IMR-90 (cell line): ENCODE results near the gene ABCA6. TPM values are rescaled to one million over a fixed set of nuclear protein-coding genes. Genes with fewer than 3 reads are reported as not detected.

Source experiments
- ATAC-seq: fragments of 200-7000 bp; cut with Tn5 transposase; 2 replicates; pipeline ENCODE4 v1.9.1; 2020; ENCODE audit warnings: low read depth, mild to moderate bottlenecking, moderate library complexity
- BruUV-seq: library from RNA; stranded (reverse); fragments of 400-500 nt; replicated peaks from 2 replicates; lab custom pipeline; 2021; lab: Mats Ljungman, UMichigan
- CTCF ChIA-PET: fragments of 300-600 bp; formaldehyde crosslinking; extraction: SDS; loops from one replicate; lab custom pipeline; 2021; ENCODE audit warnings: antibody characterized with exemption; lab: Yijun Ruan, JAX
- POLR2A ChIA-PET: fragments of 300-600 bp; sonication (Branson Sonifier 250); formaldehyde crosslinking; loops from one replicate; lab custom pipeline; 2022; ENCODE audit warnings: antibody characterized with exemption; ENCODE audit not compliant: unreplicated experiment; lab: Charles Lee
- DNase-seq: peaks from one replicate; pipeline ENCODE4 v3.0.0; 2013
- H2AFZ ChIP-seq: replicated peaks from 2 replicates; pipeline ENCODE3; 2013; ENCODE audit warnings: low read length, mild to moderate bottlenecking; ENCODE audit not compliant: poor library complexity
- H2AK5ac ChIP-seq: 2 replicates; pipeline ENCODE4 v1.6.1; 2013; ENCODE audit warnings: low read depth, low read length, inconsistent platforms
- H2AK9ac ChIP-seq: replicated peaks from 2 replicates; pipeline ENCODE3; 2013; ENCODE audit warnings: mild to moderate bottlenecking, low read depth, low read length, moderate library complexity; ENCODE audit not compliant: poor library complexity
- H2BK120ac ChIP-seq: 2 replicates; pipeline ENCODE4 v1.6.1; 2013; ENCODE audit warnings: low read depth, low read length, inconsistent platforms
- H2BK15ac ChIP-seq: 3 replicates; pipeline ENCODE4 v1.6.1; 2013; ENCODE audit warnings: low read depth, low read length, inconsistent platforms
- H2BK20ac ChIP-seq: 2 replicates; pipeline ENCODE4 v1.6.1; 2013; ENCODE audit warnings: low read depth, mild to moderate bottlenecking, inconsistent platforms, low read length, moderate library complexity
- H2BK5ac ChIP-seq: 2 replicates; pipeline ENCODE4 v1.6.1; 2013; ENCODE audit warnings: mild to moderate bottlenecking, low read depth, low read length, inconsistent platforms; ENCODE audit not compliant: poor library complexity, severe bottlenecking
- H3K14ac ChIP-seq: replicated peaks from 2 replicates; pipeline ENCODE4 v1.6.1; 2013; ENCODE audit warnings: low read depth, low read length, inconsistent platforms
- H3K18ac ChIP-seq: 2 replicates; pipeline ENCODE4 v1.6.1; 2013; ENCODE audit warnings: low read depth, low read length, control low read depth
- H3K23ac ChIP-seq: 2 replicates; pipeline ENCODE4 v1.6.1; 2013; ENCODE audit warnings: low read depth, low read length, inconsistent platforms
- H3K27ac ChIP-seq: 2 replicates; pipeline ENCODE4 v1.5.1; 2013; ENCODE audit warnings: mild to moderate bottlenecking, control low read depth, low read length; ENCODE audit not compliant: insufficient read depth
- H3K27me3 ChIP-seq: 2 replicates; pipeline ENCODE4 v1.6.1; 2013; ENCODE audit warnings: low read length; ENCODE audit not compliant: control insufficient read depth, insufficient read depth
- H3K36me3 ChIP-seq: 2 replicates; pipeline ENCODE4 v1.6.1; 2013; ENCODE audit warnings: low read length, mixed read lengths; ENCODE audit not compliant: control insufficient read depth, insufficient read depth
- H3K4ac ChIP-seq: 2 replicates; pipeline ENCODE4 v1.6.1; 2013; ENCODE audit warnings: low read depth, low read length, inconsistent platforms
- H3K4me1 ChIP-seq: 2 replicates; pipeline ENCODE4 v1.6.1; 2013; ENCODE audit warnings: low read length, mixed read lengths; ENCODE audit not compliant: control insufficient read depth, insufficient read depth
- H3K4me2 ChIP-seq: 2 replicates; pipeline ENCODE4 v1.6.1; 2013; ENCODE audit warnings: low read depth, mild to moderate bottlenecking, control low read depth, low read length, moderate library complexity
- H3K4me3 ChIP-seq: 2 replicates; pipeline ENCODE4 v1.5.1; 2013; ENCODE audit warnings: low read depth, mild to moderate bottlenecking, control low read depth, low read length, moderate library complexity; ENCODE audit not compliant: insufficient read depth
- H3K56ac ChIP-seq: 2 replicates; pipeline ENCODE4 v1.6.1; 2013; ENCODE audit warnings: low read length, inconsistent platforms; ENCODE audit not compliant: insufficient read depth; ENCODE audit errors: extremely low read depth
- H3K79me1 ChIP-seq, 2 experiments: 2 replicates each; pipeline ENCODE4 v1.6.1; 2013; ENCODE audit warnings: low read length in 2 of 2, inconsistent platforms in 1 of 2, low read depth in 1 of 2
- H3K9ac ChIP-seq: 2 replicates; pipeline ENCODE4 v1.6.1; 2013; ENCODE audit warnings: low read depth, low read length, control low read depth
- H3K9me1 ChIP-seq: 2 replicates; pipeline ENCODE4 v1.6.1; 2013; ENCODE audit warnings: low read length, inconsistent platforms; ENCODE audit not compliant: insufficient read depth
- H3K9me3 ChIP-seq: 2 replicates; pipeline ENCODE4 v1.6.1; 2013; ENCODE audit warnings: low read length; ENCODE audit not compliant: control insufficient read depth, insufficient read depth
- H4K20me1 ChIP-seq: 2 replicates; pipeline ENCODE4 v1.6.1; 2013; ENCODE audit warnings: low read length, inconsistent platforms; ENCODE audit not compliant: insufficient read depth
- H4K5ac ChIP-seq: 2 replicates; pipeline ENCODE4 v1.6.1; 2013; ENCODE audit warnings: mild to moderate bottlenecking, low read depth, low read length, control low read depth
- H4K8ac ChIP-seq, 2 experiments: 2 replicates each; pipeline ENCODE4 v1.6.1; 2013; ENCODE audit warnings: low read depth in 2 of 2, low read length in 2 of 2, control low read depth in 1 of 2, inconsistent platforms in 1 of 2
- H4K91ac ChIP-seq: 2 replicates; pipeline ENCODE4 v1.6.1; 2013; ENCODE audit warnings: low read depth, low read length, inconsistent platforms; ENCODE audit not compliant: insufficient read depth
- ELK1 ChIP-seq: fragments of 150-350 bp; IDR thresholded peaks from 2 replicates; pipeline ENCODE4 v1.6.1; 2016; ENCODE audit warnings: low read depth, mild to moderate bottlenecking, low read length, moderate library complexity, borderline replicate concordance
- whole genome bisulfite sequencing, 2 experiments: methylation state at CpG; one replicate each; pipeline versions ENCODE4 v1.1.5 to v1.1.7; 2013; ENCODE audit warnings: missing lambda C conversion rate in 2 of 2; ENCODE audit not compliant: insufficient read length in 1 of 2; ENCODE audit errors: extremely low coverage in 2 of 2; 5-methylcytosine and 5-hydroxymethylcytosine counted together
- dilution Hi-C: fragments of 300-500 bp; cut with HindIII; formaldehyde crosslinking; loops from one replicate; pipeline ENCODE4 v1.14.3; 2018; ENCODE audit warnings: low sequenced_read_pairs; ENCODE audit not compliant: unreplicated experiment
- in situ Hi-C: fragments of 300-500 bp; cut with MboI; formaldehyde crosslinking; loops from 3 replicates; pipeline ENCODE4 v1.14.3; 2019; ENCODE audit warnings: low sequenced_read_pairs, inconsistent platforms, mixed read lengths
- intact Hi-C: fragments of 100-400 bp; cut with micrococcal nuclease; formaldehyde crosslinking; loops from 2 replicates; pipeline ENCODE4 v1.10.0; 2022
- polyA plus RNA-seq, 3 experiments: library from polyadenylated mRNA; depleted of rRNA; stranded (reverse); fragments of >200 nt; gene quantifications; 2 replicates each; pipeline ENCODE4 v1.2.3, GENCODE V29; 2012; ENCODE audit warnings: low replicate concordance in 1 of 3
- total RNA-seq: library from RNA; depleted of rRNA; stranded (reverse); fragments of >200 nt; gene quantifications from 2 replicates; pipeline ENCODE4 v1.2.3, GENCODE V29; 2012

The ABCA6 gene
- total and polyA plus RNA-seq, 2 of the 4 experiments (the other 2 are of a cell fraction), result under 0.01 TPM; not detected in 1

DNA sequence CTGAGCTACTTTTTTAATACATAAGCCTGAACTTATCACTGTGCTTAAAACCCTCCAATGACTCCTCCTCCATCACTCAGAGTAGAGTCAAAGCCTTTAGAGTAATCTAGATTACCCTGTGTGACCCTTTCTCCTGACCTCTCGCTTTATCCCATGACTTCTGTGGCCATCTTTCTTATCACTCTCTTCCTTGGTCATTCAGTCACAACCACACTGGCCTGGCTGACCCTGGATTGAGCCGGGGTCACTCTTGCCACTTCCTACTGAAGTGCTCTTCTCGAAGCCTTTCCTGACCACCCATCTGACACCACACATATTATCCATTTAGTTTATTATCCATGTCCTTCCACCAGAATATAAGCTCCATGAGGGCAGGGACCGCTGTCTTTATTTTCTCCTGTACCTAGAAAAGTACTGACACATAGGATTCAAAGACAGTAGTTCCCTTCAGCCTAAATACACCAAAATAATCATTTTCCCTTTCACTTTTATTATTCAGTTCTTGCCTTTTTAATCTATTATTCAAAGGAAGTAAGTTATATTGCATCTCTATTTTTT lies 53.0 kb downstream of the ABCA6 start:
- intact Hi-C loops (no loop called here), in situ Hi-C loops (no loop called here), dilution Hi-C loops (no loop called here)
- Histone ChIP-seq H4K5ac (no peak overlapping the region), H3K14ac (no peak overlapping the region), H2BK15ac (no peak overlapping the region), H2AK5ac (no peak overlapping the region), H2AK9ac (no peak overlapping the region), H2AFZ (no peak overlapping the region), H3K79me1 (no peaks in the 10 kb centered on the region), H3K4me2 (no peak overlapping the region), H3K9me3 (no peaks in the 10 kb centered on the region), H3K56ac (no peak overlapping the region), H3K9ac (no peak overlapping the region), H4K20me1 (no peaks in the 10 kb centered on the region), H3K9me1 (no peaks in the 10 kb centered on the region), H3K4me1 (no peaks in the 10 kb centered on the region), H3K18ac (no peak overlapping the region), H4K8ac (no peak overlapping the region), H3K4ac (no peak overlapping the region), H4K91ac (no peak overlapping the region), H3K4me3 (no peak overlapping the region), H2BK20ac (no peak overlapping the region), H3K36me3 (no peaks in the 10 kb centered on the region), H3K23ac (no peak overlapping the region), H3K27me3 (no peaks in the 10 kb centered on the region), H2BK5ac (no peak overlapping the region), H2BK120ac (no peak overlapping the region), H3K27ac (no peak overlapping the region)
- no peak for TF ChIP-seq ELK1
- BruUV-seq, result no TSS peak
- DNase-seq (no peak), ATAC-seq (no peak)
- CTCF ChIA-PET, result no interaction called here
- 37% methylated on average over 2 of the region's 4 CpGs; no CpG with 5 or more reads in 1 of the 2 experiments for WGBS, 2 experiments
- POLR2A ChIA-PET, result no interaction called here
